ENCODE results near the gene TIGD3. TPM values are rescaled to one million over a fixed set of nuclear protein-coding genes. Genes with fewer than 3 reads are reported as not detected.
A peak's percentile ranks its signal among the peaks of the same experiment; 100 is the strongest.

The TIGD3 gene
- total and polyA plus RNA-seq, 9 of the 15 experiments (the other 6 are each of a cell fraction or from before 2014, with no cell fraction given), result 0.06 to 1.3 (median 0.56) TPM

GRCh38 chr11:65403607-65404121 is 49.1 kb downstream of the TIGD3 start (continued):
- TF ChIP-seq MYC (IDR thresholded peaks at IDR 0.05; ENCODE audit: low read depth, low read length) (peak; percentile 16; the same call in 1 of the 2 replicates), MYC (CRISPR knock-in tag; IDR thresholded peaks at IDR 0.05; ENCODE audit: borderline replicate concordance, low read depth) (no peak), MAX (CRISPR knock-in tag; IDR thresholded peaks at IDR 0.05) (peak; percentile 61), SMARCA4 (IDR thresholded peaks at IDR 0.05) (0 out of 2 replicates have a peak, but pooled peaks have one; percentile 50), SPI1 (IDR thresholded peaks at IDR 0.05; ENCODE audit: borderline replicate concordance, low read depth, low read length) (peak; percentile 94), TCF3 (CRISPR knock-in tag; IDR thresholded peaks at IDR 0.05) (peak; percentile 47), GTF2A2 (tag; IDR thresholded peaks at IDR 0.05) (no peak), PHF20 (IDR thresholded peaks at IDR 0.05; ENCODE audit: partially characterized antibody) (no peak), SMARCE1 (IDR thresholded peaks at IDR 0.05) (peak; percentile 43; the same call in 1 of the 2 replicates), CBFA2T2 (conservative IDR thresholded peaks at IDR 0.05) (0 out of 2 replicates have a peak, but pooled peaks have one; percentile 21), NKRF (IDR thresholded peaks at IDR 0.05; ENCODE audit: borderline replicate concordance) (no peak), RCOR1 (IDR thresholded peaks at IDR 0.05; ENCODE audit: borderline replicate concordance in 1 of 2, low read depth in 2 of 2, low read length in 2 of 2) (peak in 1 of 2 experiments; percentile 29; a peak in 1 of 4 replicates), TRIM28 (IDR thresholded peaks at IDR 0.05) (no peak), NCOA2 (IDR thresholded peaks at IDR 0.05; ENCODE audit: partially characterized antibody in 2 of 2) (no peak), CREM (IDR thresholded peaks at IDR 0.05; ENCODE audit: low read depth) (peak; percentile 58; the same call in 1 of the 2 replicates), YBX1 (IDR thresholded peaks at IDR 0.05) (no peak), ARID1B (IDR thresholded peaks at IDR 0.05) (peak; percentile 54; the same call in 1 of the 2 replicates)
- TF ChIP-seq, protein P1, sequence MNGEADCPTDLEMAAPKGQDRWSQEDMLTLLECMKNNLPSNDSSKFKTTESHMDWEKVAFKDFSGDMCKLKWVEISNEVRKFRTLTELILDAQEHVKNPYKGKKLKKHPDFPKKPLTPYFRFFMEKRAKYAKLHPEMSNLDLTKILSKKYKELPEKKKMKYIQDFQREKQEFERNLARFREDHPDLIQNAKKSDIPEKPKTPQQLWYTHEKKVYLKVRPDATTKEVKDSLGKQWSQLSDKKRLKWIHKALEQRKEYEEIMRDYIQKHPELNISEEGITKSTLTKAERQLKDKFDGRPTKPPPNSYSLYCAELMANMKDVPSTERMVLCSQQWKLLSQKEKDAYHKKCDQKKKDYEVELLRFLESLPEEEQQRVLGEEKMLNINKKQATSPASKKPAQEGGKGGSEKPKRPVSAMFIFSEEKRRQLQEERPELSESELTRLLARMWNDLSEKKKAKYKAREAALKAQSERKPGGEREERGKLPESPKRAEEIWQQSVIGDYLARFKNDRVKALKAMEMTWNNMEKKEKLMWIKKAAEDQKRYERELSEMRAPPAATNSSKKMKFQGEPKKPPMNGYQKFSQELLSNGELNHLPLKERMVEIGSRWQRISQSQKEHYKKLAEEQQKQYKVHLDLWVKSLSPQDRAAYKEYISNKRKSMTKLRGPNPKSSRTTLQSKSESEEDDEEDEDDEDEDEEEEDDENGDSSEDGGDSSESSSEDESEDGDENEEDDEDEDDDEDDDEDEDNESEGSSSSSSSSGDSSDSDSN (IDR thresholded peaks at IDR 0.05; ENCODE audit: borderline replicate concordance in 1 of 2, low read depth in 2 of 2, low read length in 2 of 2), result peak in 1 of 2 experiments; percentile 42; a peak in 1 of 4 replicates
